GM18499 (cell line): ENCODE measurements around the gene CTXN1.
"Not testable (repeated sequence)": the region's sequence is repeated elsewhere in the genome, so short reads cannot be mapped to it uniquely, and the experiment has no call there.

ENCODE experiments used
- ATAC-seq: cut with Tn5 transposase; IDR thresholded peaks from one replicate; pipeline ENCODE4 v1.9.1; 2021; ENCODE audit warnings: moderate number of reproducible peaks; ENCODE audit not compliant: insufficient read depth, unreplicated experiment

Gene CTXN1

GRCh38 chr19:7926021-7926726 lies at the start of gene CTXN1:
TSS of gene CTXN1 (minus strand) at chr19:7926135. CDS start at chr19:7925538, 597 bp downstream.
- no peak for ATAC-seq

GRCh38 chr19:7975037-7975436 lies 49.1 kb upstream of the CTXN1 start:
- no peak for ATAC-seq

DNA sequence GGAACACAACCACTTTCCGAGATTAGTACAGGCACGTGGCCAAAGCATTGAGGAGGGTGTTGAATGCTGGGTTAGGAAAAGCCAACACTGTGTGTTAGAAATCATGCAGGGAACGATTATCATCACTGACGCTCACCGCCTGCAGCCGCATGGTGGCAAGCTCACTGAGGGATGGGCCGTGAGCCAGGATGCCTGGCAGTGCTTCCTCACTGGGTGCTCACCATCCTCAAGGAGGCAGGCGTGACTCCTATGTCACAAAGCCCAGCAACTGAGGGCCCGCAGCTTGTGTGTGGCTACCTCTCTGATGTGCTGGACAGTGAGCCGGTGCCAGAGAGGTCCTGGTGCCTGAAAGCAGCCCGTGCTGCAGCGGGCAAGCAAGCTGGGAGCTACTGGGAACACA lies 47.9 kb upstream of the CTXN1 start:
- ATAC-seq, result no peak

DNA sequence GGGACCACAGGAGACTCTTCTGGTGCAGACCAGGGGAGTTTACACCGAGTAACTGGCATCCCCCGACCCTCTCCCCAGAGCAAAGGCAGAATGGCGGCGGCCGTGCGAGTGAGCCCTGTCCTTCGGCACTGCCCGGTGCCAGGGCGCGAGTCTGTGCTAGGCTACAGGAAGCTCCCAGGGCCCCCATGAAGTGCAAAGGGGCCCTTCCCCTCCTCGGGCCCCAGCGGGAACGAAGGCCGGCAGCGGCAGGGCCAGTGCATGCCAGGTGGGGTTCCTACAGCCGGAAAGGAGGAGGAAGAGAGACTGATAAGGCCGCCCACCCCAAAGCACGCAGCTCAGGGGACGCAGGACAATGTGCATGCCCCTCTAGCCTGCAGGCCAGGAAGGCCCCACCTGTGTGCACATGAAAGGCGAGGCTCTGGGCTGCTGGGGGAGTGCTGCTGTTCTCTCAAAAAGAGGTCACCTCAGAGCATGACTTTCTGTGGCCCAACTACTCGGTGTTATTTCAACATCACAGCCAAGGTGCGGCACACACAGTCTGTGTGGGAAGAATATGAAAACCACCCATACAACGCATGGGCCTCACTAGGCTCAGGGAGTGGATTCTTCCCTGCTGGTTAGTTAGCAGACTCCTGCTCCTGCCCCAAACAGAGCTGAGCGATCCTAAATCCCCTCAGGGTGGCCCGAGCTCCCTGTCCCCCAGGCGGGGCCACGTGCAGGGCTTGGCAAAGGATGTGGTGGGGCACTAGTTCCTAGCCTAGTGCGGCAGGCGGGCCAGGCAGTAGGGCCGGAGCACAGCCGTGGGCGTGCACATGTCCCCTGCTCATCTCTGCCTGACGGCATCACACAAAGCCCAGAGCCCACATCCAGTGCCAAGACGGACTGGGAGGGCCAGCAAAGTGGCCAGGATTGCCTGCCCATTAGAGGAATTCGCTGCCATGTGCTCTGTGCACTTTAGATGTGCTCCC lies 45.9 kb upstream of the CTXN1 start:
- ATAC-seq, result no peak

- no peak for ATAC-seq
Observed at GRCh38 chr19:7970716-7971448, 44.9 kb upstream of the CTXN1 start.

DNA sequence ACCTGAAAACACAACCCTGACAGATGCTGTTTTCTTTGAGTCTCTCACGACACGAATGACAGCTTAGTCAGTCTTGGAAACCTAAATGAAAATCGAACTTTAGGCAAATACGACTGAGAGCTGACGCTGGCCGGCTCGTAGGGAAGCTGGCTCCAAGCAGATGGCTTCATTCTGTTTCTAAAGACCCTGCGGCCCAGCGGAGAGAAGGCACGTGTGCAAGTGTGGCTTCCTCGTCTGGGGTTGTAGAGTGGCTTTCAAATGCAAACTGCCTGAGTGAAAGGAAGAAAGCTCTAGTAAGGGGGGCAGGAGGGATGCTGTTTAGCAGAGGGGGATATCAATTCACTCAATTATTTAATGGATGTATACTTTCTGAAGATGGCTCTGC lies 43.6 kb upstream of the CTXN1 start:
- ATAC-seq, result no peak

- no peak for ATAC-seq
Observed at GRCh38 chr19:7968796-7969554, 43.0 kb upstream of the CTXN1 start.

- ATAC-seq, result no peak
Observed at GRCh38 chr19:7968008-7968795, 42.3 kb upstream of the CTXN1 start.

GRCh38 chr19:7965921-7966665 lies 40.2 kb upstream of the CTXN1 start:
- no peak for ATAC-seq

DNA sequence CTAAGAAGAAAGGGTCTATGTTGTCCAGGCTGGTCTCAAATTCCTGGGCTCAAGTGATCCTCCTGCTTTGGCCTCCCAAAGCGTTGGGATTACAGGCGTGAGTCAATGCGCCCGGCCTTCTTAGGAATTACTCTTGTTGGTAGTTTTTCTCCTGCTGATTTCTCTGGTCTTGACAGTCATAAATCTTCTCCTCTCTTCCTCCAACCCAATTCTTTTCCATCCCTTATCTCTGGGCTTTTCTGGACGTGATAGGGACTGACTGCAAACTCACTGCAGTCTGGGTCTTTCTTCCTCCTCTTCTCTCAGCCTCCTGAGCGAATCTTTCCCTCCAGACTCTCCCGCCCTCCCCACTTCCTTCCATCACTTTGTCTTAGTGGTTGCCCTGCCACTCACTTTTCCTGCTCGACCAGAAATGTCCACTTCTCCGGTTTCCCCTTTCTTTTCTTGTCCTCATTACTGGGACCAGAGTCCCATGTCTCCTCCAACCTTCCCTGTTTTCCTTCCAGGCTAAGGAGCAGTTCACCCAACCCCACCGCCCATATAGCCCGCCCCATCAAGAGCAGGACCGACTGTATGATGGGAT lies 39.4 kb upstream of the CTXN1 start:
- no peak for ATAC-seq

- no peak for ATAC-seq
Observed at GRCh38 chr19:7963566-7963965, 37.6 kb upstream of the CTXN1 start.

DNA sequence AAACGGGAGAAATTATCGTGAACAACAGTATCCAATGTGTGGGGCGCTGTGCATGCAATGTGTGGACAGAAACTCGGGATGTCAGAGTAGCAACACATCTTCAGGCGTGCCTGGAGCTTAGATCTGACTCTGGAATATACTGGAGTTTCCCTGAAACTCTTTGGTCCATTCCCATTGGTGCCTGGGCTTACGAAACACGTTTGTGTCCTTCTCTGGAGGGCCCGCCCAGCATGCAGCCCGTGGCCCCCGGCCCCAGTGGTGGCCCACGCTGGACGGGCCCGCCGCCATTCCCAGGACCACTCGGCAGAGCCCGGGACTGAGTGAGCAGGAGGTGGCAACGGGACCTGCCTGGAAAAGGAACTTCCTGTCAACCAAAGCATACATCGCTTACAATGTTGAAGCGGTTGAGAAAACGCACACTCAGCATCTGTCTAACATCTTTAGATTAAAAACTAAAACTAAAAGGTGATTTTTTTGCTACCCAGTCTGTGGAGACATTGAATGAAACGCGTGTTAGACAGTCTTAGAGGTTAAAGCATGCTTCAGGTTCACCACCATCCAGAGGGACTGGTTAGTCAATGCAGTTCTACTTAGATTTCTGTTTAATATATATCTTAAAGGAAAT lies 36.8 kb upstream of the CTXN1 start:
- no peak for ATAC-seq

- no peak for ATAC-seq
Observed at GRCh38 chr19:7961920-7962626, 36.1 kb upstream of the CTXN1 start.

GRCh38 chr19:7961082-7961481 lies 35.1 kb upstream of the CTXN1 start:
- ATAC-seq, result not testable (repeated sequence)

GRCh38 chr19:7959211-7959610 lies 33.3 kb upstream of the CTXN1 start:
- no peak for ATAC-seq

DNA sequence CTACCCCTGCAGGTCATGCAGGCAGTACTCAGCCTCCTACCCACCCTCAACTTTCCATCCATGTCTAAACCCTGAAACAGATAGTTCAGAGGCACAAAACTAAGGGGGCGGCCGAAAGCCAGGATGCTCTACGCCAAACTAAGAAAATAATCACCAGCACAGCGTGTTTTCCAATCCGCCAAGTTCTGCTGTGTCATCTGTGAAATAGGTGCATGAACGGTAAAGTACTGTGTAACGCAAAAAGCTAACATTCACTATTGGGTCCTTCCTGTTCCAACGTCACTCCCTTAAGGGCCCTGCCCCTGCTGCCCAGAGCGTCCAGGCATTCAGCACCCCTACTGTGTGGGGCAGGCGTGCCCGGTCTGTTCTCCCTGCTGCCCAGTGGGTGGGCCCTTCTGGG lies 29.8 kb upstream of the CTXN1 start:
- no peak for ATAC-seq

GRCh38 chr19:7953576-7953975 lies 27.6 kb upstream of the CTXN1 start:
- no peak for ATAC-seq
